Frontal cortex (tissue), 4 donors: ENCODE data around the gene ICE2. TPM values are rescaled to one million over a fixed set of nuclear protein-coding genes. Genes with fewer than 3 reads are reported as not detected.

Source experiments
- DNase-seq, 2 donors: peaks; one replicate each; pipeline ENCODE4 v3.0.0; 2012; ENCODE audit warnings: low spot score in 2 of 2
- FAIRE-seq: peaks from 2 replicates; lab custom pipeline; 2012; peaks lifted over from hg19 to GRCh38; lab: Jason Lieb, UNC
- total RNA-seq: library from RNA; depleted of rRNA; stranded (reverse); fragments of >200 nt; gene quantifications from one replicate; pipeline ENCODE4 v1.2.3, GENCODE V29; 2014
- donor health status: control.
- donor health status: control.
- donor health status: control.

ICE2 gene
- total RNA-seq, 1 donor from 2014 or later = 38.3 TPM

DNA sequence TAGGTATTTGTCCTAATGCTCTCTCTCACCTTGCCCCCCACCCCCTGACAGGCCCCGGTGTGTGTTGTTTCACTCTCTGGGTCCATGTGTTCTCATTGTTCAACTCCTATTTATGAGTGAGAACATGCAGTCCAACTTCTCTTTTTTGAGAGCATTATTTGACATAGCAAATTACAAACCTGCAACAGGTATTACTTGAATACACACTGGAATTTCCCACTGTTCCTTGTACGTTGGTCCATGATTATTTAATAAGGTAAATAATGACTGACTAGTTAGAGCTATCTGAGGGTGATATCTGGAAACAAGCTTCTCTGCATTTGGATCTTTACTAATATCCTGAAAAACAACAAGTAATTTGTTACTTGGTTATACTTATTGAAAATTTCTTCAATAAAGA, 24.1 kb downstream of the ICE2 start:
- FAIRE-seq (no peak), DNase-seq (no peak)

DNA sequence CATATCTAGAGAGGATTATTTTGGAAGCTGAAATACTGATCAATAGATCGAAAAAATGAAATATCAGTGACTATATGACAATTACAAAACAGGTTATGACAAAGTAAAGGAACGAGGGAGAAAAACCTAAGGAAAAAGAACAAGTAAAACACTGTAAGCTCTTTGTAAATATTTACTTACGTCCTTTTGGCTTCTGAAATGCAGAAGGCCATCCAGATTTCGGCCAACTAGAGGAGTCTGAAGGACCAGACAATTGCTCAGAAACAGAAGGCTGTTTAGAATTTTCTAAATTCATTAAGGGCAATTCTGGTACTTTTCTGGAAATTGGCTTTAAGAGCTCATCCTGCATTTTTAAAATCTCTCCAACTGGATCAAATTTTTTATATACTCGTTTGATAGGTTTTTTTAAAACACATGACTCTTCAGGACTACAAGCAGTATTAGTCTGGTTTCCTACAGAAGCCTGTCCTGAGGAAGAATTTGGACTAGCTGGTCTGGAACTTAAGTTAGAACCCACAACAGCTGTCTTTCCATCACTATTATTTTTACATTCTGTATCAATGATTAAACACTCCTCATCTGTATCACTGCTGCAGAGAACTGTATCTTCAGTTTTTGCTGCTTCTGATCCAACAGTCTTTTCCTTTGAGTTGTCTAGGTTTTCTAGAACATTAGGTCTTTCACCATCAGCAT, 30.1 kb downstream of the ICE2 start:
- FAIRE-seq (no peak), DNase-seq (no peak)

DNA sequence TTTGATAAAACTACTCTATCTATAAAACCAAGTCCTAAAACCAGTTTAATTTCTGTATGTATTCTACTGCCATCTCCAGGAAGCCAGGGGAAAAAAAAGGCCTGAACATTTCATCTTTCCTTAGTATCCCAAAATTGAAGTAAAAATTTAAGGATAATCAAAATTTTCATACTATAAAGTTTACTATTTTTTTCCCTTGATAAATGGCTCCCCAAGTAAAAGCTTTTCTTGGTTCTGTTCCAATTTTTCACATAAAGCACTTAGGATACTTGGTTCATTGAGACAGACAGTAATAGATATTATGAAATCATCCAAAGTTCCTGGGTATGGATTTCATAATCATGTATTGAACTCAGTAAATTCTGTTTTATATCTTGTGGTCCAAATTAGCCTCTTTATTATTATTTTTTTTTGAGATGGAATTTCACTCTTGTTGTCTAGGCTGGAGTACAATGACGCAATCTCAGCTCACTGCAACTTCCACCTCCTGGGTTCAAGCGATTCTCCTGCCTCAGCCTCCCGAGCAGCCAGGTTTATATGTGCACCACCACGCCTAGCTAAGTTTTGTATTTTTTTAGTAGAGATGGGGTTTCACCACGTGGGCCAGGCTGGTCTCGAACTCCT, 34.5 kb downstream of the ICE2 start:
- peak; percentile 94 for FAIRE-seq
- peak in 1 of 2 donors; percentile 12 for DNase-seq

DNA sequence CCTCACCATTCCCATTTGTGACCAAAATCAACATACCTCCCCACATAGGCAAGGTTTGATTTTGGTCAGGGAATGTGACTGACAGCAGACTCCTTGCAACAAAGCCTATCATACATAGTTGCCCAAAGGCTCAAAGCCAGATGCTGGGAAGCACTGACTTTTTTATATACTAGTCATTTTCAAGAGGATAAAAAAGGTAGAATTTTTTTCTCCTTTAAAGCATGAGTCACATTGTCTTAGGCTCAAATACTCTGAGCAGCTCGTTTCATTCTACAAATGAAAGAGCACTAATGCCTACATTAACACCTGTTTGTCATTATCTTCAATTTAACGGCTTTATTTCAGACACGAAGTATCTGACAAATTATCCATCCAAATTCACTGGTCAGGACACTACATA, 36.2 kb downstream of the ICE2 start:
- DNase-seq = no peak

DNA sequence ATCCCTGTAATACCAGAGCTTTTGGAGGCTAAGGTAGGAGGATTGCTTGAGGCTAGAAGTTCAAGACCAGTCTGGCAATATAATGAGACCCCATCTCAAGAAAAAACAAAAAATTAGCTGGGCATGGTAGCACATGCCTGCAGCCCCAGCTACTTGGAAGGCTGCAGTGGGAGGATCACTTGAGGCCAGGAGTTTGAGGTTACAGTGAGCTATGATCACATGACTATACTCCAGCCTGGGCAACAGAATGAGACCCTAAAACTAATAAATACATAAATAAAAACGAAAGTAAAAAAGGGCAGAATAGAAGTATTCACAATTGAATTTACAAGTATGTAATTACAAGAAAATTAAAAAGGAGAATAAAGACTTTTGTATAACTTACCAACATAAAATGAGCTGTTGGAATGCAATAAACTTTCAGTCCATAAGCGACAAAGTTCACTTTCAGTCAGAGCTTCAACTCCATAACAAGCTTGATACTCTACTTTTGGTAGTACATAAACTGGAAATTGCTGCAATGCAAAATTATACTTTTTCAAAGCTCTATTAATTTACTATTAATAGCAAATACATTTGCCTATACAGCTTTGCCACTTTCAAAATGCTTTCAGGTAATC, 36.8 kb downstream of the ICE2 start:
- FAIRE-seq (no peak), DNase-seq (no peak)

More for the DNA sequence above, 36.2 kb downstream of the ICE2 start:
- no peak for FAIRE-seq

DNA sequence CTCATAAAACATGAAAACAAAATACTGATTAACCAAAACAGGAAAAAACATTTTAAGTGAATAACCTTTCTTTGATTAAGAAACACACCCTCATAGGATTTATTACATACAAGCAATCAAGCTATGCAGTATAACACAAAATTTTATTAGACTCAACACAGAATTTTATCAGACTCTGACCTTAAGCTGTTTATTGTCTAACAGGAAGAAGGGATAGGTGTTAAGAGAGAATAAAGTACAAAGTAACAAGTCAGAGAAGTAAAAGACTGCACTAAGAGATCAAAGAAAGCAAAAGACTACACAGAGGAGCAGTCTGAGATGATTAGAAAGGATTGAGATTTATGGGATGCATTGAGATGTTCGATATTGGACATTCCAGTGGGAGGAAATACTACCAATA, 37.6 kb downstream of the ICE2 start:
- FAIRE-seq (no peak), DNase-seq (no peak)

DNA sequence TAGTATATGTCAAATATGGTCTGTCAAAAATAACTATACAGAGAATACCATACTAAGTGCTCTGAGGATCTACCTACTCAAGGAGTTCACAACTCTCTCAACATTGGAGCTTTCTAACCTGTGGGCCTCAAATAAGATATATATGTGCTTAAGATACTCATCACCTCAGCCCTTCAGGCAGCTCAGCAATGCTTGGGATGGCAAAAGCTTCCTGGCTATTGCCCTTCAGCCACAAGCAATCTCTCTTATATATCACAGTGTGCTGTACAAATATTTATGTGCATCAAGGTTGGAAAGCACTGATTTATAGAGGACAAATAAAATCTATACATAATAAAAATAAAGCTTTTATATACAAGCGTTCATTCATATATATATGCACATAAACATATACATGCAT, 40.3 kb downstream of the ICE2 start:
- FAIRE-seq (no peak), DNase-seq (no peak)

DNA sequence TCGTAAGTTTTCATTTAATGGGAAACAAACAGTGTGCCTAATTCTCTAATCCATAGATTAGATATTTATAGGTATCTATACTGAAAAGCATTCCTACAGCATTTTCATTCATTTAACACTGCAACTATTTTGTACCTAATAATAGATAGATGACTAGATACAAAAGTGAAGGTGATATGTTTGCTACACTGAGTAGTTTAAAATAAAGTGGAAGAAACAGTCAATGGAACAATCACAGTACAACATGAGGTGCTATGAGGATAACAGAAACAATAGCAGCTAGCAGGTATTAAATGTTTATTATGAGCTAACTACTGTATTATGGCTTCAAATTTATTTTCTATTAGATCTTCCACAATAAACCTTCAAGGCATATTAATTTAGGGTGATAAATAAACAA, 50.0 kb downstream of the ICE2 start:
- DNase-seq = no peak
- FAIRE-seq = no peak

DNA sequence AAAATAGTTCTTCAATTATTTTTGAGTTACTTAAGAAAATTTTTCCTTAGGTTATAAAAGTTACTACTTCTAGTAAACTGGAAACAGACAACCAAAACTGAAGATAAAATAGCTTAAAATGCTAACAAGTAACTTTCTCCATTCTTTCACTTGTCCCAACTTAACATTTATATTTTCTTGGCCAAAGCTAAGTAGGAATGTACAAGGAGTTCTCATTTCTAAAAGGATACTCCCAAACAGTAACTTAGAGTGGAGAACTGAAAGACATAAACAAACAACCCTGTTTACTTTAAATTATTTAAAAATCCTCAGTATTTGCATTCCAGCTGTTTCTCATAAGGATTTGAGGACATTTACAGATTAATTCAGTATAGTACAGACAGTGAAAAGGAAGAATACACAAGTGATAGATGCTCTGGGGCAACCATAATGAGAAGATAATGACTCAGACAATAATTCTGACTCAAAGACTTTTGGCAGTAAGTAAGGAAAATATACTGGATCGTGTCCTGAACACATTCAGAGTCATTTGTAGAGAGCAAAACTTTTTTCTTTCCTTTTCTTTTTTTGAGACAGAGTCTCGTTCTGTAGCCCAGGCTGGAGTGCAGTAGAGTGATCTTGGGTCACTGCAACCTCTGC, 52.0 kb downstream of the ICE2 start:
- DNase-seq = no peak
- FAIRE-seq = no peak

DNA sequence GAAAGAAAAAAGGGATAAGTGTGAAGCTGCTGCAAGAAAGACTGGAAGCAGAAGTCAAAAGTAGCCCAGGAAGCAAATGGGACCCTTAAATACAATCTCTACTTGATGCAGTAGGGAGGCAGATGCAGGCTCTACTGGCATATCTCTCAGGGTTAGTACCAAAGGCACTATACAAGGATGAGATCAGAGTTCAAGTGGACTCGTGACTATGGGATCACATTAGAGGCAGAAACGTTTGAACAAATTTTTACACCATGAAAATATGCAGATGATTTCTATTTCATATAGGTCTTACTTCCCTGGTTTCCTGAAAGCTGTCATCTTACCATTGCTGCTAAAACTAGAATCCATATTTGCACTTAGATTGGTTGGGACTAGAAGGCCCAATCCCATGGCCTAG, 53.5 kb downstream of the ICE2 start:
- DNase-seq (no peak), FAIRE-seq (no peak)

DNA sequence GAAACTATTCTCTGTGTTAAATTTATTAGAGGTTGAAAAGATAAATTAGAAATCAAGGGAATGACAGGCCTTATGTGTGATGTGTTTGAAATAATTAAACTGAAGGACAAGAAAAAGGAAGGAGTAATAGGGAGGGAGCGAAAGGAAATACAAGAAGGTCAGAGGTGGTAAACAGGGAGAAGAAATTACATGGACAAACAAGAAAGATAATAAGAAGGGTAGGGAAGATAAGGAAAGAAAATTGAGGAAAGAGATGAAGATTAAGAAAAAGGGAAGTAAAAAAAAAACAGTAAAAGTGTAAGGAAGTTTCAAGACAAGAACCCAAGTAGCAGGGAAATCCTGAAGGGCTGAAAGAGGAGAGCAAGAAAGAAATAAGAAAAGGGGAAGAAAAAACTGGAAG, 54.9 kb downstream of the ICE2 start:
- no peak for DNase-seq

DNA sequence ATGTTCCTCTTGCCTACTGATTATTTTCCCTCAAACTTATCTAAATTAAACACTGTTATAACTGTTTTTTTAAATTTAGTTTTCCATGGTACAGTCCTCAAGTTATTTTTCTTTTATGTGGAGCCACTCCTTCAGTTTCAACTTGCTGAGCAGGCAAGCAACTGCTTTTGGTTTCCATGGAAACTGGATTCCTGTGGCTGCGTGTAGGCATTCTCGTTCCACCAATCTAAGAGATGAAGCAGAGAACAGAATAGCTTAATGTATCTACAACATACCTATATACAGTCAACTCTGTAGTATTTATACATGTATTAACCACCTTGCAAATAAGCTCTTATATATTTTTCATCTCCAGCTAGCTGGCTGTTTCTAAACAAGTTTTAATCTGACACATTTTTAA, 55.4 kb downstream of the ICE2 start:
- FAIRE-seq (no peak), DNase-seq (no peak)

More for the DNA sequence above, 54.9 kb downstream of the ICE2 start:
- FAIRE-seq = no peak

DNA sequence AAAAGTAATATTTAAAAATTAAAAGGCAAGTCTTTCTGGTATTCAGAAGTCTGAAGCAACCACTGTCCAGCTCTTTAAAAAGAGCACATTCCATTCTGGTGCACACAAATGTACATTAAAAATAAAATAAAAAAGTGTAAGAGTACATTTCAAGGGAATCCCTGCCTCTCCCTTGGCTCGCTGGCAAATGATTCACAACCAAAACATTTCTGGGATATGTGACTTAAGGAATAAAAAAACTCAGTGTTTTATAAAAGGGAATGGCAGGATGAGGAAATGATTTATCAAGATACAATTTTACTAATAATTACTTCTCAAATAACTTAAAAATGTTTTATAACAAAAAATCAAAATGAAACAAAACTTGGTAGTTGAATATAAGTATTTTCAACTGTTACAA, 57.4 kb downstream of the ICE2 start:
- DNase-seq = no peak
- no peak for FAIRE-seq

DNA sequence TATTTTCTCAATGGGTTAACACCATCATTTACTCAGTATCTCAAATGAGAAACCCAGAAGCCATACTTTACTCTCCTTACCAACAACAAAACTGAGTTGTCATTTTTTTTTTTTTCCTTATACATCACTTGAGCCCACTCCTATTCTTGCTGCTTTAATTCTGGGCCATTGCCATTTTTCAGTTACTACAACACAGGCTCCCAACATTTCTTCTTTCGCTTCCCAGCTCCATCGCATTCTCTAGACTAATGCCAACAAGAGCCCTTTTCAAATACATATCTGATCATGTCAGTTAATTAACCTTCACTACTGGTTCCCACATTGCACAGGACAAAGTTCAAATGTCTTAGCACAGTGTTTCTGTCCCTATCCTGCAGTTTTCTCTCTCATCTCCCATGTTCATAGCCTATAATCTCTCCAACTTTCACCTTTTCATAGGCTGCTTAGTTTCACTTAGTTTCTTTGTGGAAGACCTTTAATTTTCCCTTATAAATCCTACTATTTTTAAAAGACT, 58.7 kb downstream of the ICE2 start:
- DNase-seq (no peak), FAIRE-seq (no peak)

DNA sequence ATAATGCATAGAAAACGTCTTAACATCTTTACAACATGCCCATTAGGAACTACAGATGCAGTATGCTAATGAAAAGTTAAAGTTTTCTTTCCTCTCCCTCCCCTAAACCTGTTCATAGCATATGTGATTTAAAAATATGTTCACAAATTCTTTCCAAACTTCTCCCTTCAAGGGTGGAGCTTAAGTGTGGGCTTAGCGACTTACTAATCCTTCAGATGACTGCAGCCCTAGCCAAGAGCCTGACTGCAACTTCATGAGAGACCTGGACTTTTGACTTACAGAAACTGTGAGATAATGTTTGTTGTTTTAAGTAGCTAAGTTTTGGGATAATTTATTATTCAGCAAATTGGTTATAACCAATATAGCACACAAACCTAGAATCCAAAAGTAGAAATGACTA, 59.2 kb downstream of the ICE2 start:
- FAIRE-seq (no peak), DNase-seq (no peak)

DNA sequence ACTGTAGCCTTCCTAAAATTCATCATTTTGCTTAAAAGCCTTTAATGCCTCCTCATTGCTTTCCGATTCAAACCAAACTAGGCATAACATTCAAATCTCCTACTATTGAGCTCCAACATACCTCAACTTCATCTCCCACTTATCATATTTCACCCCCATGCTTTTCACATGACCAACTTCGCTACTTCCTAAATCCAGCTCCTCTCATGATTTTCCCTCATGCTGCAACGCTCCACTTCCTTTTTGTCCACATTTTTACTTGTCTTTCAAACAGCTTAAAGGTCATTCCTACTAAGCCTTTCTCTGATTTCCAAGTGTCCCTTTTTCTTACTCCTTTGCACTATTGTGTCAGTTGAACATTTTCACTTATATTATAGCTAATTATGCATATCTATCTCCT, 60.8 kb downstream of the ICE2 start:
- no peak for FAIRE-seq
- DNase-seq = no peak

DNA sequence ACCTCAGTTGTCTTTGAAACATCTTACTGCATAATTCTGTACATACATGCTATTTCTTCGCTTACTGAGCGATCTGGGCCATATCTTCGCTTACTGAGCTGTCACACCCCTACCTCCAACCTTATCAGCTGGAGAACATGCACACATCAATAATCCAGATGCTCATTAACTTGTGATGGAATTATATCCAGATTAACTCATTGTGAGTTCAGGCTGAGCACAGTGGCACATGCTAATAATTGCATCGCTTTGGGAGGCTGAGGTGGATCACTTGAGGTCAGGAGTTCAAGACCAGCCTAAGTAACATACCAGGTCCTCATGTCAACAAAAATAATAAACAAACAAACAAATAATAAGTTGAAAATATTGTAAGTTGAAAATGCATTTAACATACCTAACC, 61.8 kb downstream of the ICE2 start:
- DNase-seq (no peak), FAIRE-seq (no peak)

DNA sequence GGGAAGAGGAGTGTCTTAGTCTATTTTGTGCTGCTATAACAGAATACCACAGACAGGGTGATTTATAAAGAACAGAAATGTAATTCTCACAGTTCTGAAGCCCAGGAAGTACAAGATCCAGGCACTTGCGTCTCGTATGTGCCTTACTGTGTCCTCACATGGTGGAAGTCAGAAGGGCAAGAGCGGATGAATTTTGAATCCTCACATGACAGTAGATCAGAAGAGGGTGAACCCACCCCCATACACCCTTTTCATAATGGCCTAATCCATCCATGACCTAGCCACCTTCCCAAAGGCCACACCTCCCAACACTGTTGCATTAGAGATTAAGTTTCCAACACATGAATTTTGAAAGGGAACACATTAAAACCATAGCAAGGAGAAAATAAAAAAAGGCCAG, 62.5 kb downstream of the ICE2 start:
- no peak for DNase-seq
- FAIRE-seq = no peak

DNA sequence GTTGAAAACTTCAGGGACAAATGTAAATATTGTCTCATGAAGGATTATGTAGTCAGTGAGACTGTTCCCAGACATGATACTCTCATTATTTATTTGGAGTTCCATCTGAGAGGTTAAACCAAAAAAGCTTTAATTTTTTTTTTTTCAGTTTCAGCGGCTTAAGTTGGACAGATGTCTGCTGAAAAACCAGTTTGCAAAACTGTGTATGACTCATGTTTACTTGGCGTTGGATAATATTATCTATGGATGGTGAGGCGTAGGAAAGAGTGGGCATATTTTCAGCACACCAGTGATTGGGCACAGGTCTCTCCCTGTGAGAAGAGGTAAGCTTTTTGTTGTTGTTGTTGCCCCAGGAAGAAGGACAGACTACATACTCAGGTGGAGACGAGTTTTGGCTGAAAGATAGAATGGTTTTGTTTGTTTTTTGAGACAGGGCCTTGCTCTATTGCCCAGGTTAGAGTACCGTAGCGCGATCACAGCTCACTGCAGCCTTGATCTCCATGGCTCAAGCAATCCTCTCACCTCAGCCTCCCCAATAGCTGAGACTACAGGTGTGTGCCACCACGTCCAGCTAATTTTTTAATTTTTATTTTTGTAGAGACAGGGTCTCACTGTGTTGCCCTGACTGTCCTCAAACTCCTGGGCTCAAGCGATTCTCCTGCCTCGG, 64.8 kb downstream of the ICE2 start:
- no peak for DNase-seq
- no peak for FAIRE-seq

DNA sequence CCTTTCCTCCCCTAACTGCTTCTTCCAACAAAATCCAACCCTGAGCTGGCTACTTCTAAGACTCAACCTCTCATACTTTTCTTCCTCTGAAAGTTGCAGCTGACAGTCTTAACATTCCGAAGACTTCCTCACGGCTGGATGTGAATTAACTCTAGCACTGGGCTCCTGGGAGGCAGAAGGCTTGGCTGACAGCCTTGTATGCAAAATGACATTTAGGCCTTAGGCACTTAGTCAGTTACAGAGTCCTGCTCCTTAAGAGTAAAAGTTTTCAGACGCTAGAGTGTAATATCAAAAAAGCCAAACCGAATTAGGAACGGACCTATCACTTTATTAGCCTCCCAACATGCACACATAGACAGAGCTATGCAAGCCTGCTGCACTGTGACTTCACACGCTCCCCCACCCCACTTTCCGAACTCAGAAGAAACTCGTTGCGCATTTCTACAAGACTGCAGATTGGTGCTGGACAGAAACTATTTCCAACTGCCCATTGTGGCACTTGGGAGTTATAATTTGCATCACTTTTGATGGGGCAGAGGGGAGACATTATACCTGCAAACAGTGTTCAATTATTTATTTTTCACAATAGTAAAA, 65.6 kb downstream of the ICE2 start:
- FAIRE-seq = no peak
- DNase-seq = no peak
